Peyer's patch (tissue), 4 donors: ENCODE results near the gene FILIP1.

Source experiments
- POLR2A ChIP-seq, 2 donors: fragments of 450-650 bp; IDR thresholded peaks; one replicate each; pipeline ENCODE4 v1.5.1; 2017; ENCODE audit warnings: antibody characterized with exemption in 2 of 2, mild to moderate bottlenecking in 2 of 2, moderate library complexity in 2 of 2
- TF ChIP-seq, protein P1 (sequence below), 6 experiments: fragments of 450-650 bp in 4 of 6; fragments of 200-600 bp in 2 of 6; sonication (generic) in 1 of 6; IDR thresholded peaks; one replicate each; pipeline ENCODE4 v1.5.1; 2017 to 2019; ENCODE audit warnings: antibody characterized with exemption in 6 of 6, mild to moderate bottlenecking in 3 of 6, moderate library complexity in 1 of 6

DNA sequence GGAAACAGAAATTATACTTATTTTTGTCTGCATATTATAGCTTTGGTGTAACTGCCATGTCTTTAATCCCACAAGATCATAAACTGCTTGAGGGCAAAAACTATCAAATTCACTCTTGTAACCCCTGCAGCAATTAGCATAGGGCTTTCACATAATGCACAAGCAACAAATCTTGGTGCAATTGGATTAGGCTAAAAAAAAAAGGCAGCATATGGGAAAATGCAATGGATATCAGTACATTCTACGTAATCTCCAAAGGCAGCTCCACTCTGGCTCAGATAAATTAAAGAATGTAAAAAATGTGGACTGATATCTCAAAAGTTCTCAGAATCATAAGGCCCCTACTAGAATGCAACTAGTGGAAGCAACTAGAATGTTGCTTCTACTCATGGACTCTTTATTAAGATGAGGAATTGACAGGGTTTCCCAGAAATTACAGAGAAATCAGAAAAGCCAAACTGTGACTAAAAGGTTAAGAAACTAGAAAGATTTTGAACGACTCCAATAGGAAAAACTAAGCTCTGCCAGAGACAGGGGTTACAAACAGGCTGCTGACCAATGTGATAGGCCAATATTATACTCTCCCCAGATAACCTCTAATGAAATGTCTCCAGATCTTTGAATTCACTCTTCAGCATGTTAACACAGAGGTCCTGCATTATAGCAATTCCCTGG lies 55.0 kb downstream of the FILIP1 start:
- TF ChIP-seq, protein P1, sequence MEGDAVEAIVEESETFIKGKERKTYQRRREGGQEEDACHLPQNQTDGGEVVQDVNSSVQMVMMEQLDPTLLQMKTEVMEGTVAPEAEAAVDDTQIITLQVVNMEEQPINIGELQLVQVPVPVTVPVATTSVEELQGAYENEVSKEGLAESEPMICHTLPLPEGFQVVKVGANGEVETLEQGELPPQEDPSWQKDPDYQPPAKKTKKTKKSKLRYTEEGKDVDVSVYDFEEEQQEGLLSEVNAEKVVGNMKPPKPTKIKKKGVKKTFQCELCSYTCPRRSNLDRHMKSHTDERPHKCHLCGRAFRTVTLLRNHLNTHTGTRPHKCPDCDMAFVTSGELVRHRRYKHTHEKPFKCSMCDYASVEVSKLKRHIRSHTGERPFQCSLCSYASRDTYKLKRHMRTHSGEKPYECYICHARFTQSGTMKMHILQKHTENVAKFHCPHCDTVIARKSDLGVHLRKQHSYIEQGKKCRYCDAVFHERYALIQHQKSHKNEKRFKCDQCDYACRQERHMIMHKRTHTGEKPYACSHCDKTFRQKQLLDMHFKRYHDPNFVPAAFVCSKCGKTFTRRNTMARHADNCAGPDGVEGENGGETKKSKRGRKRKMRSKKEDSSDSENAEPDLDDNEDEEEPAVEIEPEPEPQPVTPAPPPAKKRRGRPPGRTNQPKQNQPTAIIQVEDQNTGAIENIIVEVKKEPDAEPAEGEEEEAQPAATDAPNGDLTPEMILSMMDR (IDR thresholded peaks at IDR 0.05): no peak
- TF ChIP-seq POLR2A (IDR thresholded peaks at IDR 0.05): no peak
